CD4-positive, alpha-beta T cell treated with Interleukin-17A for 4 hours (primary cell): ENCODE data around the gene DNAJA2.

Experiments used
- DNase-seq: peaks from one replicate; pipeline ENCODE4 v3.0.0-alpha.2; 2020; ENCODE audit warnings: mixed read lengths

DNAJA2 gene

DNA sequence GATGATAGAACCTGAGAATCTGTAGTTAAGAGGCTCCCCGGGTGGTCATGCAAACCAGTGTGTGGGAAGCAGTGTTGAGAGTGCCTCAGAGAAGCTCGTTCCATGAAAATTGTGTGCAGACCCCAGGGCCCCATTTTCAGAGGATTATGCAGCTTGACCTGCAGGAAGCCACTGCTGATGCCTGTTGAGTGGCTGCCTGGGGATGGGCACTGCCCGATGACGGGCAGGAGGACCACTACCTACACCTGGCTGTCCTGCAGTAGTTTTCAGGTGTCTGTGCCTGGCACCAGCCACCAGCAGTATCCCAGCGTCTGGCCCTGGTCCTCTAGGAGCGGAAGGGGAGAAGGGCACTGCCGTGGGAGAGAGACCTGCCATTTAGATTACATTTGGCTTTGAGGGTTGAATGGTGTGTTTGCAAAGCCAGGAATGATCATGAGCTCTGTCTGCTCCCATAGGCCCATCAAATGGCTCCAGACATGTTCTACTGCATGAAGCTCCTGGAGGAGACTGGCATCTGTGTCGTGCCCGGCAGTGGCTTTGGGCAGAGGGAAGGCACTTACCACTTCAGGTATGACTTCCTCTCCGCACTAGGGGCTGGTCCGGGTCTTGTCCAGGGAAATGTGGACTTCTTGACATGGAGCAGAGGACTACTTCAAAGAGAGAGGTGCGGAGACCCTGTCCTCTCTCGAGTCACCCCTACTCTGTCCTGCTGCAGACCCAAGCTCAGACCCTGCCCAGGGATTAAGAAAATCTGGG is 46.8 kb downstream of the DNAJA2 start:
- no peak for DNase-seq

DNA sequence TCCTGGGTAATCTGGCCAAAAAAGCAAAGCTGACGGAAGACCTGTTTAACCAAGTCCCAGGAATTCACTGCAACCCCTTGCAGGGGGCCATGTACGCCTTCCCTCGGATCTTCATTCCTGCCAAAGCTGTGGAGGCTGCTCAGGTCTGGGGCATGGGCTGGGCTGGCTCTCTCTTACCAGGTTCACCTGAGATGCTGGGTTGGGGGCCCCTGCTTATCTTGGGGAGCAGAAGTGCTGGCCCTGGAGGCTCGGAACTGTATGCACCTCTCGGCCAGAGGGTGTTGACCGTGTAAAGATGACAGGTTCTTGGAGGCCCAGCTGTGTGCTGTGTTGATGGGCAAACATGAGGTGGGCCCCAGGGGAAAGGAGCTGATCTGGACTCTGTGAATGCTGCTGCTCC is 49.1 kb downstream of the DNAJA2 start:
- DNase-seq: no peak

GRCh38 chr16:46923513-46924295 is 49.8 kb downstream of the DNAJA2 start:
- DNase-seq: no peak

DNA sequence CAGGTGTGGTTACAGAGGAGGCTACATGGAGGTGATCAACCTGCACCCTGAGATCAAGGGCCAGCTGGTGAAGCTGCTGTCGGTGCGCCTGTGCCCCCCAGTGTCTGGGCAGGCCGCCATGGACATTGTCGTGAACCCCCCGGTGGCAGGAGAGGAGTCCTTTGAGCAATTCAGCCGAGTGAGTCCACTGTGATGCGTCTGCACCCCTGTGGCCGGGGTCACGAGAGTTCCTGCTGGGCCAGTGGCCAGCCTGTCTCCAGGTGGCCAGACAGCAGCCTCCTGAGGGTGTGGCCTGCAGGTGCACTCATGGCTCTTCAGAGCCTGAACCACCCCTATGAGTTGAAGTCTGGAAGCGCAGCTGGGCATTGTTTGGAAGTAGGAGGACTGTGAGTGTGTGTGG is 51.2 kb downstream of the DNAJA2 start:
- DNase-seq: no peak

DNA sequence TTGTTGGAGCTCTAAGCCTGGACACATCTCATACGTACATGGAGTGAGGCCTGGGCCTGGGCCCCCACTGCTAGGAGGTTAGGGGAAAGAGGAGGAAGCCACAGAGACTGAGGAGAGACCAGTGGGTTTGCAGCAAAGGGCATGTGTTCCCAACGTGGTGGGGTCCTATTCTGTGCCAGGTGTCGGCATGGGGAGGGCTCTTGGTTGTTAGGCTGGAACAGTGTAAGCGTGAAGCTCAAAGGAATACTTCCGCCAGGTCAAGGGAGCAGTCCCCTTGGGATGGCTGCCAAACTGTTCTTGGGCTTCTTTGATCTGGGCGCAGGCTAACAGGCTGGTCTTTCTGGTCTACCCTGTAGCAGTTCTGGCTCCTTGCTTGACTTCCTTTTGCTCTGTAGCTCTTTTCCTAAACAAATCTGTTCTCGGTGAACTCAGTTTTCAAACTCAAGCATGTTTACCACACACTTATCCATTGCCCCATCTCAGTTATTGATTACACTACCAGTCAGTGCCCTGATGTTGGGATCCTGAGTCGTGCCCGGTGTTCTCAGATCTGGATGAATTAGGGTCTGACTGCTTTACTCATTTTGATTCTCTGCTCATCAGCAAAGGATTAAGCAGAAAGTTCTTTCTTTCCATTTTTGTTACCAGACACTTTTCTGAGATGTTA is 52.9 kb downstream of the DNAJA2 start:
- no peak for DNase-seq

- no peak for DNase-seq
Measured at GRCh38 chr16:46918905-46919792, 54.3 kb downstream of the DNAJA2 start.

DNA sequence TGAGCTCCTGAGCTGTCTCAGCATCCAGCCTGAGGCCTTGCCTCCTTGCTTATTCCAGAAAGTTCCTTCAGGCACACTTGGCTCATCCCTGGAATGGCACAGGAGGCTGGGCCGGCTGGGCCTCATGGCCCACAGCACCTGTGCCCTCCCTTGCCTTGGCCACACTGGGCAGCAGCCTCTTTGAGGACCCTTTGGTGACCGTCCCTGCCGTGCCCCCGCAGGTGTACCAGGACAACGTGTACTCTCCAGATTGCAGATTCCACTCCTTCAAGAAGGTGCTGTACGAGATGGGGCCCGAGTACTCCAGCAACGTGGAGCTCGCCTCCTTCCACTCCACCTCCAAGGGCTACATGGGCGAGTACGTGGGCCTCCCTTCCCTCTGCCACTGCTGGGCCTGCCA is 55.1 kb downstream of the DNAJA2 start:
- DNase-seq: no peak

GRCh38 chr16:46916980-46917379 is 56.5 kb downstream of the DNAJA2 start:
- DNase-seq: no peak

DNA sequence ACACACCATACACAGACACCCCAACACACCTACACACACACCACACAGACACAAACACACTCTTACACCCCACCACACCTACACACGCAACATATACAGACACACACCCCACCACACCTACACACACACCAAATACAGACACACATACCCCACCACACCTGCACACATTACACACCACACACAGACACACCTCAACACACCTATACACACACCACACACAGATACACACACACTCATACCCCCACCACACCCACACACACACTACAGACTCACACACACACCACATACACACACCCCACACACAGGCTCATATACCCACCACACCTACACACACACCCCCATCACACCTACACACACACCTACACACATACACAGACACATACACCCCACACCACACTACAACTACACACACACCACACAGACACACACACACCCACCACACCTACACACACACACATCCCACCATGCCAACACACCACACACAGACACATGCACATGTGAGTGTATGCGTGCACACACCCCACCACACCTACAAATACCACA is 57.9 kb downstream of the DNAJA2 start:
- no peak for DNase-seq

- DNase-seq: no peak
Measured at GRCh38 chr16:46914556-46915201, 58.8 kb downstream of the DNAJA2 start.

- DNase-seq: no peak
Measured at GRCh38 chr16:46911650-46912049, 61.8 kb downstream of the DNAJA2 start.

- no peak for DNase-seq
Measured at GRCh38 chr16:46911038-46911437, 62.4 kb downstream of the DNAJA2 start.

GRCh38 chr16:46908540-46909372 is 64.7 kb downstream of the DNAJA2 start:
- DNase-seq: peak; percentile 78

GRCh38 chr16:46907061-46907774 is 66.3 kb downstream of the DNAJA2 start:
- no peak for DNase-seq

GRCh38 chr16:46906360-46907060 is 67.0 kb downstream of the DNAJA2 start:
- DNase-seq: no peak
